GM19372 (cell line): ENCODE data around the gene TLR9.
"Not testable (repeated sequence)": the region's sequence is repeated elsewhere in the genome, so short reads cannot be mapped to it uniquely, and the experiment has no call there.

Experiments
- ATAC-seq: cut with Tn5 transposase; IDR thresholded peaks from one replicate; pipeline ENCODE4 v1.9.1; 2021; ENCODE audit warnings: mild to moderate bottlenecking, low read depth, moderate library complexity; ENCODE audit not compliant: unreplicated experiment

Gene TLR9

DNA sequence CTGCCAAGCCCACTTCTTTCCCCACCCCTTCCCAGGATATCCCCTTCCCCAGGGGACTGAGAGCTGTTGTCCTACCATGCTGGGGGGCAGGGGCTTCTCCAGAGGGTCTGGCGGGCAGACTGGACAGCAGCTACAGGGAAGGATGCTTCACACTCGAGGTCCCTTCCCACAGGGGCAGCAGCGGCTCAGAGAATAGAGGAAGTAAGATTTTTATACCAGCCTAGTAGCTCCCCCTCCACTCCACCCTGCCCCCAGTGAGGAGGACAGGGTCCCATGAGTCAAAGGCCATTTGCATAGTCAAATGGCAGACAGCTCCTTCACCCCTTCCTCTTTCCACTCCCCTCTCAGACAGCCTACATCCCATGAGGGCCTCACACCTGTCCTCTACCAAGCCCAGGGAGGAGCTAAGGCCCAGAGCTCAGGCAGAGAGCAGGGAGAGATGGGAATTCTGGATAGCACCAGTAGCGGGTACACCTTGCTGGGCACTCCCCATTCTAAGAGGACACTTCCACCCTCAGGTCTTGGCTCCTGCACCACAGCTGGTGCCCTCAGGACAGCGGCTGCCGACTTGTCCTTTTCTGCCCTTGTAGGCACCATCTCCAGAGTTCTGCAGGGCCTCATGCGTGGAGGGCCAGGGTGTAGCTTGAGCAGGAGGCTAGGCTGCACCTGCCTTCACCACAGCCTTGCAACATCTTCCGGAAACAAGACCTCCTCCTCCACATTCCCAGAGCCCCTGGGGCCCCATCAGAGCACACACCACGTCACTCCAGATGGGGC lies at the start of gene TLR9:
Gene TLR9, minus strand, starts transcription at position 194 of the 777 bp plus-strand sequence. Its CDS starts 116 bp downstream, at position 78.
- ATAC-seq, result peak; percentile 68

DNA sequence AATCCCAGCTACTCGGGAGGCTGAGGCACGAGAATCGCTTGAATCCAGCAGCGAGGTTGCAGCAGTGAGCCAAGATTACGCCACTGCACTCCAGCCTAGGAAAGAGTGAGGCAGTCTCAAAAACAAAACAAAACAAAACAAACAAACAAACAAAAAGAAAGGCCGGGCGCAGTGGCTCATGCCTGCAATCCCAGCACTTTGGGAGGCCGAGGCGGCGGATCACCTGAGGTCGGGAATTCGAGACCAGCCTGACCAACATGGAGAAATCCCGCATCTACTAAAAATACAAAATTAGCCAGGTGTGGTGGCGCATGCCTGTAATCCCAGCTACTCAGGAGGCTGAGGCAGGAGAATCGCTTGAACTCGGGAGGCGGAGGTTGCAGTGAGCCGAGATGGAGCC lies 49.3 kb upstream of the TLR9 start:
- ATAC-seq, result not testable (repeated sequence)

DNA sequence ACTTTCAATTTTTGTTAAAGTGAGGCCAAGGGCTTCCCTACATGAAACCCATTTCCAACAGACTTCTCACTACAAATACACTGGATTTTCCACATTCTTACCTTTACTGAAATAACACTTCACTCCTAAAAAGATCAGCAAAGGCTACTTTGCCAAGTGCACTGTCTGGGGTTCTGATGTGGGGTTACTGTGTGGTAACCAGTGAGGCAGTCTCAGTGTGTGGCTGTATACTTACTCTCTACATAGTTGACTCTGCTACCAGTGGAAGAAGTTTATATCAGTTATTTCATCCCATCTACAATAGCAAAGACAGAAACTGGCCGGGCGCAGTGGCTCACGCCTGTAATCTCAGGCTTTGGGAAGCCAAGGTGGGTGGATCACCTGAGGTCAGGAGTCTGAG lies 47.4 kb upstream of the TLR9 start:
- ATAC-seq, result no peak

DNA sequence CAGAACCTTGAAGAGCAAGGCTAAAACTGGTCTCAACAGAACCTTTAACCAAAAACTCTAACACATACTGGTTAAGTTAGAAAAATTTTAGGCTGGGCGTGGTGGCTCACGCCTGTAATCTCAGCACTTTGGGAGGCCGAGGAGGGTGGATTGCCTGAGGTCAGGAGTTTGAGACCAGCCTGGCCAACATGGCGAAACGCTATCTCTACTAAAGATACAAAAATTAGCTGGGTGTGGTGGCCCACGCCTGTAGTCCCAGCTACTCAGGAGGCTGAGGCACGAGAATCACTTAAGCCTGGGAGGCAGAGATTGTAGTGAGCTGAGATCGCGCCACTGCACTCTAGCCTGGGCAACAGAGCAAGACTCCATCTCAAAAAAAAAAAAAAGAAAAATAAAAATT lies 46.7 kb upstream of the TLR9 start:
- ATAC-seq, result not testable (repeated sequence)

DNA sequence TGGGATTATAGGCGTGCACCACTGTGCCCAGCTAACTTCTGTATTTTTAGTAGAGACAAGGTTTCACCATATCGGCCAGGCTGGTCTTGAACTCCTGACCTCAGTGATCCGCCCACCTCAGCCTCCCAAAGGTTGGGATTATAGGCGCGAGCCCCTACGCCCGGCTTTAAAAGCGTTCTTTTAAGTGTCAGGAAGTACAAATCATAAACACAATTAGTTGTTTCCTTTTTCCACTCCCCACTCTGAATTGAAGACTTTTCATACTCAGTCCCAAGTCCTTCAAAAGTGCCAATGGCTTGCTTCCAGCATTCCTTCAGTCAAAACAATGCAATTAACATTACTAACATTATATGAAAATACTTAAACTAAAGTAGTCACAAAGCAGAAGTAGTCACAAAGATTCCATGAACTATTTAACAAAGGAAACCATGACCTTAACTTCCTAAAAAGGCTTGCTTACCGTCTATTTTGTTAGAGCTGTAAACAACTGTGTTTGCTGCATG lies 44.9 kb upstream of the TLR9 start:
- no peak for ATAC-seq

GRCh38 chr3:52269776-52270175 lies 44.3 kb upstream of the TLR9 start:
- no peak for ATAC-seq

DNA sequence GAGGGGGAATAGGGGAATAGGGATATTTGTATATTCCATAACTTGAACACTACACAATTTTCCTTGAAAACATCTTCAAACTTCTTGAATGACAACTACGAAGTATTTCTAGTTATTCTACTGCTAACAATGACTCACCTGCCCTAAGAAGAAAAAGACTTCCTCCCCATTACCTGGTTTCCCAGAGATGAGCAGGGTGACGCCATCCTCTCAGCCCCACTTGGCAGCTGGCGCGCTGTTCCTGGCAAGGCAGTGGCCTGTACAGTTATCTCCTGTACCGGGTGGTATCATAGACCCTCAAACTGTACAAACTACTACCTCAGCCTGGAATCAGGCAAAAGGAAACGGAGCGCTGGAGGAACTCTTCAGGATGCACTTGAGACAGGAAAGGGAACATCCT lies 42.6 kb upstream of the TLR9 start:
- ATAC-seq, result no peak

- ATAC-seq, result no peak
Observed at GRCh38 chr3:52265387-52265786, 39.9 kb upstream of the TLR9 start.

DNA sequence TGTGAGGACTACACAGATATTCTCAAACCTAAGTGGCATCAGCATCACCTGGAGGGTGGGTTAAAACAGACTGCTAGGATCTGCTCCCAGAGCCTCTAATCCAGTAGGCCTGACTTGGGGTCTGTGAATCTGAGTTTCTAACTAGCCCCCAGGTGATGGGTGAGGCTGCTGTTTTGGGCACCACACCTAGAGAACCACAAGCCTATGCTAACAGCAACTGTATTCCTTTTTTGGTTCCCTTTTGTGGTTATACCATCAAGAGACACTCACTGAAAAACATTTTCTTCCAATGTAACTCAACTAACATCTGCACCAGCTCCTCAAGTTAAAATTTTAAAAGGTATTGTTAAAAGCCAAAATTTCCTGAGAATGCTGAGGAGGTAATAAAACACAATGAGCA lies 37.0 kb upstream of the TLR9 start:
- ATAC-seq, result no peak

DNA sequence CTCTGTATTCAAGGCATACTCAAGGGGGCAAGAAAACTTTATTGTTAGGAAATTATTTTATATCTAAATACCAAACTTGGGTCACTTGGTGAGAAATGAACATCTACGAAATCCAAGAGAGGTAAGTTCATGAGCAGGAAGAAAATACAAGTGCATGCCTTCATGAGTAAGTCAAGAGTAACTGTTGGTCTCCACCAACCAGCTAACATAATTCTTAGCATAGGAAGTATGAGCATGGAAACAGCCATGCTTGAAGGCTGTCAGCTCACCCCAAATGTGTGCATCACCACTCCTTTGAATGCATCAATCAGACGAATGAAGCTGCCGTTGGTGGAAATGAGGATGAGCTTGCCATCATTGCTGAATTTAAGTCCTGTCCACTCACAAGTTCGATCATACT lies 34.0 kb upstream of the TLR9 start:
- no peak for ATAC-seq

- no peak for ATAC-seq
Observed at GRCh38 chr3:52259035-52259434, 33.6 kb upstream of the TLR9 start.

- no peak for ATAC-seq
Observed at GRCh38 chr3:52257911-52258310, 32.5 kb upstream of the TLR9 start.

DNA sequence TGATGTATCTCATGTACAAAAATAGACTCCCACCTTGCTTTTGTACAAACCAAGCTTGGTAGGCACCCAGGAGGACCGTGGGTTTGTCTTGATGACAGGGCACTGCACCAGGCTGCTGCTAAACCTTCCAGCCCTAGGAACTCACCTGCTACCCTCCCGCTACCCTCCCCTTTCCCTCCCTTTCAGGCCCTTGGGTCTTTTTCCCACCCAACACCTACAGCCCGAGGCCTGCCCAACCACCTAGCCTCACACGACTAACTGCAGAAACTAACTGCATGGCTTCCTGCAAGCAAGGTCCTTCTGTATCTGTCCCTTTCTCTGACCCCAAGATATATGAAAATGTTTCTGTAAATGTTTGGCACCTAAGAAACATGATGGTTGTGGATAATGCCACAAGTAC lies 31.2 kb upstream of the TLR9 start:
- no peak for ATAC-seq

GRCh38 chr3:52256159-52256558 lies 30.7 kb upstream of the TLR9 start:
- ATAC-seq, result no peak

GRCh38 chr3:52254608-52255007 lies 29.2 kb upstream of the TLR9 start:
- ATAC-seq, result no peak

DNA sequence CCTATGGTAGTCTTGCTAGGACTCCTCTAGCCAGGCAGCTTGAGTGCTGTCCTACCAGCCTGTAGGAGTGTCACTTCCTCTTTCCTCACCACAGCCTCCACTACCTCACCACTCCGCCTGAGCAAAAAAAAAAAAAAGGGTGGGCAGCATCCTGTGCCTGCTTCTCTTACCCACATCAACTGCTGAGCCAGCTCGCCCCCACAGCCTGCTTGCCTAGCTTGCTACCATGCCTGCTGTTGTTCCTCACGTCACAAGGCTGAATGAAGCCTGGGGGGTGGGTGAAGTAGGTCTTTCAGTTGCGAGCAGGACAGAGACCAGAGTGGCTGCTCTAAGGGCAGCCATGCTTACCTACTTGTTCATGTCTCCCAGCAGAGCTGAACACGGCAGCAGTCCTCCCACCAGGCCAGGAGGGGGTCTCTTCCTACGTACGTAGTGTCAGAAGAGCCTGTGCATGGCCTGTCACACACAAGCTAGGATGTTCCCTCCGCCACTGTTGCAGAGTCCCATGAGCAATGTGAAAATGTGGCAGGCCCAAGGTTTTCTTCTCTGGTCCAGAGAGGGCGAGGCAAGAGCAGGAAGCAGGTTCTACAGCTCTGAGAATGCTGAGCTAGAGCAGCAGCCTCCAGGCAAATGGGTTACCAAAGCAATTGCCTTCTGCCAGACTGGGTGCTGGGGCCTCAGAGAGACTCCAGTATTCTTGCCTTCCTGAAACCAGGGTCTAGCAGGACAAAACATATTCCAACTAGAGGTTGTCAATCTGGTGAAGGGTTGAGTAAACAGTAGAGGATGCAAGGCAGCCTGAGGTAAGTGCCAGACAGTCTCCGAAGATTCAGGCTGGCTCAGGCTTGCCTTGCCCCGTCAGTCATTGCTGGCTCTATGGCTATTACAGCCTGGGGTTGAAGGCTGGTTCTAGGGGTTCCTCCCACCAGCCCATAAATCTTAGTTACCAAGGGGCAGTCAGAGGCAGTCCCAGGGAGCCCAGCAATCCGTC lies 28.2 kb upstream of the TLR9 start:
- ATAC-seq, result peak; percentile 90

- no peak for ATAC-seq
Observed at GRCh38 chr3:52250122-52250521, 24.7 kb upstream of the TLR9 start.

GRCh38 chr3:52249683-52250082 lies 24.2 kb upstream of the TLR9 start:
- ATAC-seq, result no peak

- no peak for ATAC-seq
Observed at GRCh38 chr3:52248816-52249547, 23.5 kb upstream of the TLR9 start.

DNA sequence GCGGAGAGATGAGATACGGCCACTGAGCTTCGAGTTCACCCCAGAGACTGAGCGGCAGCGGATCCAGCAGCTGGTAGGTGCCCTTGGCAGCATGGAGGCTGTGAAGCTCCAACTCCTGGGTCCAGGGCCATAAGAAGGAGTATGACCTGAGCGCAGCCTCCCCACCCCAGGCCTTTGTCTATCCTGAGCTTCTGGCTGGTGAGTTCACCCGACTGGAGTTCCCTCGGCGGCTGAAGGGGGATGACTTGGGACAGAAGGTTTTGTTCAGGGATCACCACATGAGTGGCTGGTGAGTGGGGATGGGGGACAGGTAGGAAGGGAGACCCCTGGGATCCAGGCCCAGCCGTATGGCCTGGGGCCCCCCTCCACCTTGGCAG lies 22.7 kb upstream of the TLR9 start:
- no peak for ATAC-seq
